ENCODE data around the gene ADPRH.

GRCh38 chr3:119543147-119543546 is 36.1 kb upstream of the ADPRH start:
- TF ChIP-seq, protein P1, sequence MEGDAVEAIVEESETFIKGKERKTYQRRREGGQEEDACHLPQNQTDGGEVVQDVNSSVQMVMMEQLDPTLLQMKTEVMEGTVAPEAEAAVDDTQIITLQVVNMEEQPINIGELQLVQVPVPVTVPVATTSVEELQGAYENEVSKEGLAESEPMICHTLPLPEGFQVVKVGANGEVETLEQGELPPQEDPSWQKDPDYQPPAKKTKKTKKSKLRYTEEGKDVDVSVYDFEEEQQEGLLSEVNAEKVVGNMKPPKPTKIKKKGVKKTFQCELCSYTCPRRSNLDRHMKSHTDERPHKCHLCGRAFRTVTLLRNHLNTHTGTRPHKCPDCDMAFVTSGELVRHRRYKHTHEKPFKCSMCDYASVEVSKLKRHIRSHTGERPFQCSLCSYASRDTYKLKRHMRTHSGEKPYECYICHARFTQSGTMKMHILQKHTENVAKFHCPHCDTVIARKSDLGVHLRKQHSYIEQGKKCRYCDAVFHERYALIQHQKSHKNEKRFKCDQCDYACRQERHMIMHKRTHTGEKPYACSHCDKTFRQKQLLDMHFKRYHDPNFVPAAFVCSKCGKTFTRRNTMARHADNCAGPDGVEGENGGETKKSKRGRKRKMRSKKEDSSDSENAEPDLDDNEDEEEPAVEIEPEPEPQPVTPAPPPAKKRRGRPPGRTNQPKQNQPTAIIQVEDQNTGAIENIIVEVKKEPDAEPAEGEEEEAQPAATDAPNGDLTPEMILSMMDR (IDR thresholded peaks at IDR 0.05) = no peak
- TF ChIP-seq ZFX (IDR thresholded peaks at IDR 0.05; ENCODE audit: borderline replicate concordance) = no peak
